Measurements from ENCODE around the gene CAPSL. TPM values are rescaled to one million over a fixed set of nuclear protein-coding genes. Genes with fewer than 3 reads are reported as not detected.

Gene CAPSL
- total and polyA plus RNA-seq, 2 experiments from 2014 or later, result 0.19 to 4.5 TPM

DNA sequence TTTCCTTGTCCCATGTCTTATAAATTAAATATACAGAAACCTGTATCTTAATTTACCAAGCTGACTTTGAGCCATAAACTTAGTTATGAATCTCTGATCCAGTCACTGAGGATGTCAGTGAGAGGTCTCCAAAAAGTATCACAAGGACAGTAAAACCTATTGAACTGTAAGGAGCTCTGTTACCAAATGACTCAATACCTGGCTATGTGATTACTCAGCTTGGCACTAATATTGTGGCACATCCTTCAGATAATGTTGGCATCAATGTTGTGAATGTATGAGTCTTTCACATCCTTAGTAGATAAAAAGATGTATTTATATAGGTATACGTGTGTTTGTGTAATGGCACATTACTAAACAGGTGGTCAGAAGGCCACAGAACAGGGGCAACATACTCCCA, 18.0 kb upstream of the CAPSL start:
- Histone ChIP-seq H3K9ac (no peak overlapping the region), H3K27me3 (replicated peaks; ENCODE audit: insufficient read depth) (peaks cover 26% of the 10 kb centered on the region), H2AFZ (no peak overlapping the region), H3K27ac (no peak overlapping the region), H3F3A (ENCODE audit: insufficient read depth) (no peaks in the 10 kb centered on the region), H3K9me3 (ENCODE audit: low read depth) (no peaks in the 10 kb centered on the region), H3K79me2 (ENCODE audit: insufficient read depth) (no peaks in the 10 kb centered on the region), H3K36me3 (ENCODE audit: low read depth) (no peaks in the 10 kb centered on the region), H4K20me1 (ENCODE audit: insufficient read depth) (no peaks in the 10 kb centered on the region), H3K4me3 (no peak overlapping the region), H3K9me2 (ENCODE audit: insufficient read depth) (no peaks in the 10 kb centered on the region), H3K4me2 (ENCODE audit: unreplicated experiment) (no peak overlapping the region), H3K4me1 (ENCODE audit: insufficient read depth) (no peaks in the 10 kb centered on the region)
- TF ChIP-seq EZH2 (IDR thresholded peaks at IDR 0.05; ENCODE audit: insufficient read depth, poor library complexity, severe bottlenecking) (no peak), EZH2phosphoT487 (IDR thresholded peaks at IDR 0.05; ENCODE audit: insufficient read depth, low read depth) (no peak)
- WGBS, 2 experiments (ENCODE audit: low coverage in 1 of 2, low lambda C conversion rate in 2 of 2, missing lambda C conversion rate in 2 of 2), result 67 to 91% methylated on average over 1 of the region's 1 CpG
- in situ Hi-C loops (cut with MboI), result no loop called here
- peak; percentile 27 for DNase-seq

- H3K27ac ChIP-seq, result no peak overlapping the region
- no peaks in the 10 kb centered on the region for H3K4me1 ChIP-seq (ENCODE audit: insufficient read depth)
- TF ChIP-seq EZH2phosphoT487 (IDR thresholded peaks at IDR 0.05; ENCODE audit: insufficient read depth, low read depth) (no peak), EZH2 (IDR thresholded peaks at IDR 0.05; ENCODE audit: insufficient read depth, poor library complexity, severe bottlenecking) (no peak)
- H3K79me2 ChIP-seq (ENCODE audit: insufficient read depth), result no peaks in the 10 kb centered on the region
- no peaks in the 10 kb centered on the region for H3K36me3 ChIP-seq (ENCODE audit: low read depth)
- no peak overlapping the region for H3K4me2 ChIP-seq (ENCODE audit: unreplicated experiment)
- no peak overlapping the region for H2AFZ ChIP-seq
- peaks cover 31% of the 10 kb centered on the region for H3K27me3 ChIP-seq (replicated peaks; ENCODE audit: insufficient read depth)
- DNase-seq, result no peak
- no peaks in the 10 kb centered on the region; the same call in 1 of the 2 replicates for H4K20me1 ChIP-seq (ENCODE audit: insufficient read depth)
- H3K9ac ChIP-seq, result no peak overlapping the region
- no peaks in the 10 kb centered on the region for H3K9me3 ChIP-seq (ENCODE audit: low read depth)
- H3F3A ChIP-seq (ENCODE audit: insufficient read depth), result no peaks in the 10 kb centered on the region
- in situ Hi-C loops (cut with MboI), result no loop called here
- no peaks in the 10 kb centered on the region for H3K9me2 ChIP-seq (ENCODE audit: insufficient read depth)
- WGBS, 2 experiments (ENCODE audit: low coverage in 1 of 2, low lambda C conversion rate in 2 of 2, missing lambda C conversion rate in 2 of 2), result 69 to 78% methylated on average over 8 to 9 of the region's 9 CpGs
- H3K4me3 ChIP-seq, result no peak overlapping the region
Measured at GRCh38 chr5:35954175-35954574, 15.8 kb upstream of the CAPSL start.

GRCh38 chr5:35947085-35947484, 8.7 kb upstream of the CAPSL start:
- H3K4me3 ChIP-seq, result no peak overlapping the region
- H3K36me3 ChIP-seq (ENCODE audit: low read depth), result no peaks in the 10 kb centered on the region
- TF ChIP-seq EZH2 (IDR thresholded peaks at IDR 0.05; ENCODE audit: insufficient read depth, poor library complexity, severe bottlenecking) (no peak), EZH2phosphoT487 (IDR thresholded peaks at IDR 0.05; ENCODE audit: insufficient read depth, low read depth) (no peak)
- no peaks in the 10 kb centered on the region; the same call in 1 of the 2 replicates for H4K20me1 ChIP-seq (ENCODE audit: insufficient read depth)
- no peak overlapping the region for H3K4me2 ChIP-seq (ENCODE audit: unreplicated experiment)
- no peaks in the 10 kb centered on the region for H3K79me2 ChIP-seq (ENCODE audit: insufficient read depth)
- no peak overlapping the region for H3K27ac ChIP-seq
- no peak overlapping the region for H2AFZ ChIP-seq
- H3K9me2 ChIP-seq (ENCODE audit: insufficient read depth), result no peaks in the 10 kb centered on the region
- in situ Hi-C loops (cut with MboI), result loop anchor here (25.0 kb wide), 1 partner anchor 735 kb away; no protein-coding TSS in a partner anchor
- 57 to 62% methylated on average over 5 of the region's 5 CpGs for WGBS, 2 experiments (ENCODE audit: low coverage in 1 of 2, low lambda C conversion rate in 2 of 2, missing lambda C conversion rate in 2 of 2)
- no peaks in the 10 kb centered on the region for H3K9me3 ChIP-seq (ENCODE audit: low read depth)
- H3K27me3 ChIP-seq (replicated peaks; ENCODE audit: insufficient read depth), result peaks cover 23% of the 10 kb centered on the region
- H3F3A ChIP-seq (ENCODE audit: insufficient read depth), result no peaks in the 10 kb centered on the region
- no peaks in the 10 kb centered on the region for H3K4me1 ChIP-seq (ENCODE audit: insufficient read depth)
- H3K9ac ChIP-seq, result no peak overlapping the region
- no peak for DNase-seq

GRCh38 chr5:35939639-35940038, 1.2 kb upstream of the CAPSL start:
- no peak overlapping the region for H3K27ac ChIP-seq
- no peak overlapping the region for H3K4me2 ChIP-seq (ENCODE audit: unreplicated experiment)
- H3F3A ChIP-seq (ENCODE audit: insufficient read depth), result no peaks in the 10 kb centered on the region
- H3K79me2 ChIP-seq (ENCODE audit: insufficient read depth), result no peaks in the 10 kb centered on the region
- peaks cover 29% of the 10 kb centered on the region; the same call in 1 of the 2 replicates for H3K27me3 ChIP-seq (replicated peaks; ENCODE audit: insufficient read depth)
- H3K4me3 ChIP-seq, result no peak overlapping the region
- DNase-seq, result peak; percentile 19
- H3K36me3 ChIP-seq (ENCODE audit: low read depth), result no peaks in the 10 kb centered on the region
- whole genome bisulfite sequencing, 2 experiments (ENCODE audit: low coverage in 1 of 2, low lambda C conversion rate in 2 of 2, missing lambda C conversion rate in 2 of 2), result 47 to 51% methylated on average over 3 of the region's 3 CpGs
- H3K9me2 ChIP-seq (ENCODE audit: insufficient read depth), result no peaks in the 10 kb centered on the region
- H3K9me3 ChIP-seq (ENCODE audit: low read depth), result no peaks in the 10 kb centered on the region
- no peaks in the 10 kb centered on the region; the same call in 1 of the 2 replicates for H4K20me1 ChIP-seq (ENCODE audit: insufficient read depth)
- no peak overlapping the region for H2AFZ ChIP-seq
- no peaks in the 10 kb centered on the region for H3K4me1 ChIP-seq (ENCODE audit: insufficient read depth)
- TF ChIP-seq EZH2 (IDR thresholded peaks at IDR 0.05; ENCODE audit: insufficient read depth, poor library complexity, severe bottlenecking) (no peak), EZH2phosphoT487 (IDR thresholded peaks at IDR 0.05; ENCODE audit: insufficient read depth, low read depth) (no peak)
- in situ Hi-C loops (cut with MboI), result loop anchor here (25.0 kb wide), 1 partner anchor 727 kb away; no protein-coding TSS in a partner anchor
- no peak overlapping the region for H3K9ac ChIP-seq
